ENCODE measurements around the gene NACAD. TPM values are rescaled to one million over a fixed set of nuclear protein-coding genes. Genes with fewer than 3 reads are reported as not detected.

The NACAD gene
- total RNA-seq, 4 donors from 2014 or later: 1.5 to 13.6 (median 5.0) TPM; not detected in 1

GRCh38 chr7:45069444-45070253 is 19.1 kb downstream of the NACAD start:
- DNase-seq: peak in 1 of 3 donors; percentile 32
- H3K9me3 ChIP-seq: no peaks in the 10 kb centered on the region
- no peak overlapping the region for H3K27ac ChIP-seq
- peaks cover 0 to 99% (median 0%) of the 10 kb centered on the region in 3 donors for H3K36me3 ChIP-seq
- H3K4me1 ChIP-seq: no peaks in the 10 kb centered on the region
- no peak overlapping the region for H3K4me3 ChIP-seq
- H3K27me3 ChIP-seq: no peaks in the 10 kb centered on the region
- no peak for TF ChIP-seq CTCF (IDR thresholded peaks at IDR 0.05)
- no peak for TF ChIP-seq POLR2A (IDR thresholded peaks at IDR 0.05)

GRCh38 chr7:45068236-45069023 is 20.3 kb downstream of the NACAD start:
- Histone ChIP-seq H3K4me3 (no peak overlapping the region), H3K27me3 (no peaks in the 10 kb centered on the region), H3K27ac (no peak overlapping the region), H3K36me3 (peaks cover 0 to 95% (median 0%) of the 10 kb centered on the region in 3 donors), H3K4me1 (no peaks in the 10 kb centered on the region), H3K9me3 (no peaks in the 10 kb centered on the region)
- no peak for TF ChIP-seq CTCF (IDR thresholded peaks at IDR 0.05)
- TF ChIP-seq POLR2A (IDR thresholded peaks at IDR 0.05): no peak
- peak in 1 of 3 donors; percentile 41 for DNase-seq

- no peak overlapping the region for H3K27ac ChIP-seq
- peak in 1 of 3 donors; percentile 25 for DNase-seq
- H3K9me3 ChIP-seq: no peaks in the 10 kb centered on the region
- TF ChIP-seq POLR2A (IDR thresholded peaks at IDR 0.05) (no peak), CTCF (IDR thresholded peaks at IDR 0.05) (no peak)
- no peaks in the 10 kb centered on the region for H3K4me1 ChIP-seq
- H3K4me3 ChIP-seq: no peak overlapping the region
- H3K36me3 ChIP-seq: peaks cover 0 to 86% (median 0%) of the 10 kb centered on the region in 3 donors
- no peaks in the 10 kb centered on the region for H3K27me3 ChIP-seq
Measured at GRCh38 chr7:45067582-45067981, 21.2 kb downstream of the NACAD start.

- H3K4me1 ChIP-seq: no peaks in the 10 kb centered on the region
- H3K9me3 ChIP-seq: no peaks in the 10 kb centered on the region
- TF ChIP-seq POLR2A (IDR thresholded peaks at IDR 0.05): no peak
- no peak for TF ChIP-seq CTCF (IDR thresholded peaks at IDR 0.05)
- H3K27ac ChIP-seq: no peak overlapping the region
- no peaks in the 10 kb centered on the region for H3K27me3 ChIP-seq
- H3K36me3 ChIP-seq: peaks cover 0 to 74% (median 0%) of the 10 kb centered on the region in 3 donors
- peak in 1 of 3 donors; percentile 36 for DNase-seq
- H3K4me3 ChIP-seq: no peak overlapping the region
Measured at GRCh38 chr7:45066409-45066808, 22.4 kb downstream of the NACAD start.

GRCh38 chr7:45065031-45065995 is 23.5 kb downstream of the NACAD start:
- H3K4me1 ChIP-seq: no peaks in the 10 kb centered on the region
- H3K36me3 ChIP-seq: peaks cover 0 to 63% (median 0%) of the 10 kb centered on the region in 3 donors
- no peaks in the 10 kb centered on the region for H3K9me3 ChIP-seq
- TF ChIP-seq POLR2A (IDR thresholded peaks at IDR 0.05): no peak
- no peak for TF ChIP-seq CTCF (IDR thresholded peaks at IDR 0.05)
- no peak overlapping the region for H3K4me3 ChIP-seq
- H3K27ac ChIP-seq: no peak overlapping the region
- DNase-seq: peak in 1 of 3 donors; percentile 25
- H3K27me3 ChIP-seq: no peaks in the 10 kb centered on the region

Measured in Peyer's patch (tissue), 4 donors.